ENCODE measurements around the gene CGGBP1.

DNA sequence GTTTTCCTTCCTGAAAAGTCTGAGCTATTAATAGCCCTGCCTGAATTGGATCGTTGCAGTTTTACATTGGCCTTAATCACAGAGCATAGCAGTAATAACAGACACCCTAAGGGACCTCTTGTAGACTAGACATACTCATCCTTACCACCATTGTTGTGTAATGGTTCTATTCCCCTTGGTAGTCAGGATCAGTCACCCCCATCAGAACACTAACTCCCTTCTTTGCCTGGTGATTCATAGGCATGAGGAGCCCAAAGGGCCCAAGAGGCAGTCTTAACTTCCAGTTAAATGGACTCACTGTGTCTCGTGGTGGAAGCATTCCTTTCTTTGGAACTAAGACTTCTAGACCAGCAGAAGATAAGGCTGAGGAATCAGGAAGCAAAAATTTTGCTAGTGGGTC lies 20.2 kb downstream of the CGGBP1 start:
- TF ChIP-seq CTCF (IDR thresholded peaks at IDR 0.05) (no peak), POLR2A (IDR thresholded peaks at IDR 0.05) (no peak)
